ENCODE results near the gene IL21R.

Gene IL21R

GRCh38 chr16:27463741-27464591 is 62.0 kb downstream of the IL21R start:
- no peak for TF ChIP-seq CTCF (IDR thresholded peaks at IDR 0.05)

GRCh38 chr16:27464626-27465482 is 62.9 kb downstream of the IL21R start:
- no peak for TF ChIP-seq CTCF (IDR thresholded peaks at IDR 0.05)

GRCh38 chr16:27465483-27465879 is 63.5 kb downstream of the IL21R start:
- TF ChIP-seq CTCF (IDR thresholded peaks at IDR 0.05), result no peak

GRCh38 chr16:27468941-27469531 is 67.1 kb downstream of the IL21R start:
- no peak for TF ChIP-seq CTCF (IDR thresholded peaks at IDR 0.05)

- no peak for TF ChIP-seq CTCF (IDR thresholded peaks at IDR 0.05)
Measured at GRCh38 chr16:27470567-27471431, 68.8 kb downstream of the IL21R start.

- TF ChIP-seq CTCF (IDR thresholded peaks at IDR 0.05), result no peak
Measured at GRCh38 chr16:27471661-27472060, 69.7 kb downstream of the IL21R start.
